HG03460 (cell line): Measurements from ENCODE around the gene ELOB.

Experiments used
- ATAC-seq: cut with Tn5 transposase; IDR thresholded peaks from one replicate; pipeline ENCODE4 v1.9.1; 2021; ENCODE audit not compliant: unreplicated experiment

Gene ELOB

GRCh38 chr16:2811703-2812471 is 34.8 kb upstream of the ELOB start:
- no peak for ATAC-seq

- no peak for ATAC-seq
Observed at GRCh38 chr16:2810651-2811050, 33.6 kb upstream of the ELOB start.

GRCh38 chr16:2809149-2809760 is 32.2 kb upstream of the ELOB start:
- no peak for ATAC-seq

- no peak for ATAC-seq
Observed at GRCh38 chr16:2808181-2808580, 31.1 kb upstream of the ELOB start.

GRCh38 chr16:2806286-2806685 is 29.2 kb upstream of the ELOB start:
- ATAC-seq, result no peak

GRCh38 chr16:2804728-2805127 is 27.6 kb upstream of the ELOB start:
- no peak for ATAC-seq

GRCh38 chr16:2803545-2804195 is 26.6 kb upstream of the ELOB start:
- no peak for ATAC-seq

- no peak for ATAC-seq
Observed at GRCh38 chr16:2799859-2800226, 22.8 kb upstream of the ELOB start.

- ATAC-seq, result no peak
Observed at GRCh38 chr16:2799205-2799858, 22.3 kb upstream of the ELOB start.

GRCh38 chr16:2798723-2799204 is 21.7 kb upstream of the ELOB start:
- ATAC-seq, result no peak

- ATAC-seq, result no peak
Observed at GRCh38 chr16:2795395-2796143, 18.5 kb upstream of the ELOB start.

GRCh38 chr16:2792940-2793339 is 15.9 kb upstream of the ELOB start:
- ATAC-seq, result no peak

GRCh38 chr16:2791174-2791573 is 14.1 kb upstream of the ELOB start:
- no peak for ATAC-seq

GRCh38 chr16:2790631-2791030 is 13.6 kb upstream of the ELOB start:
- ATAC-seq, result no peak

- ATAC-seq, result no peak
Observed at GRCh38 chr16:2787961-2788360, 10.9 kb upstream of the ELOB start.

GRCh38 chr16:2787406-2787805 is 10.3 kb upstream of the ELOB start, which contains the start of gene PRSS33:
Gene PRSS33, minus strand, starts transcription at chr16:2787560. Its CDS starts 1,013 bp downstream, at chr16:2786547.
- no peak for ATAC-seq

GRCh38 chr16:2786826-2787151 is 9.7 kb upstream of the ELOB start:
- ATAC-seq, result no peak

GRCh38 chr16:2786061-2786825 is 9.2 kb upstream of the ELOB start:
- ATAC-seq, result no peak

GRCh38 chr16:2785101-2785991 is 8.3 kb upstream of the ELOB start:
- no peak for ATAC-seq
